HG02840 (cell line): Measurements from ENCODE around the gene SLC24A5.

Source experiments
- ATAC-seq: cut with Tn5 transposase; IDR thresholded peaks from one replicate; pipeline ENCODE4 v1.9.1; 2021; ENCODE audit warnings: mild to moderate bottlenecking, moderate library complexity, moderate number of reproducible peaks; ENCODE audit not compliant: unreplicated experiment, low FRiP score

SLC24A5 gene

DNA sequence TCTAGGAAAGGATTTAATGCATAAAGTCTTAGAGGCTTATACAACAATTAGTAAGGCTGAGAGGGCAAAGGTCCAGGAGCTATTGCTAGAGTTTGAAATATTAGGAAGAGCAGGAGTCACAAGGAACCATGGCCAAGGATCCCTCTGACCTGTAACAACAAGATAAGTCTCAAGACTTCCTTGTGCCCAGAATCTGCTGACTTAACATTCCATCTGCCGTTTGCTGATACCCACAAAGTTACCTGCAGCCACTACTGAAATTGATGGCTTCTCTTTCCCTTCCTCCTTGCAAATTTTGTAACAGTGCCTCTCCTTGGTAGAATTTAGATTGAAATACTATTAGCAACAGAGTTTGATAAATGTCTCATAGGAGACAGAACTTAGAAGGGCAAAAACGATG, 62.0 kb downstream of the SLC24A5 start:
- no peak for ATAC-seq

DNA sequence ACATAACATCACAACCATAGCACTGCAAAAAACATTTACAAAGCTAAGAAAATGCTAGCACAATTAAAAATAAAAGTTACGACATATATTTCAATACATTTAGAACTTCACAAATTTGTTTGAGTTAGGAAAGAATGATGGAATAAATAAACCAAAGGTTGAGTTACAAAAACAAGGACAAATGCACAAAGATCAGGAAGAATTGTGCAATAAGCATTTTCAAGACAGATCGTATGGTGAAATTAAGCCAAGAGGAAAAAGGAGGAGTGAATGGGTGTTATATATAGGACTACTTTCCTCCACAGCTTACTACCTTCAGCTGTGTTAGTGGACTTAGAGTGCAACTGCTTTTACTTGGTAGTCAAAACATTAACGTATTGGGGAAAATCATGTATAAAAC, 64.7 kb downstream of the SLC24A5 start:
- no peak for ATAC-seq

DNA sequence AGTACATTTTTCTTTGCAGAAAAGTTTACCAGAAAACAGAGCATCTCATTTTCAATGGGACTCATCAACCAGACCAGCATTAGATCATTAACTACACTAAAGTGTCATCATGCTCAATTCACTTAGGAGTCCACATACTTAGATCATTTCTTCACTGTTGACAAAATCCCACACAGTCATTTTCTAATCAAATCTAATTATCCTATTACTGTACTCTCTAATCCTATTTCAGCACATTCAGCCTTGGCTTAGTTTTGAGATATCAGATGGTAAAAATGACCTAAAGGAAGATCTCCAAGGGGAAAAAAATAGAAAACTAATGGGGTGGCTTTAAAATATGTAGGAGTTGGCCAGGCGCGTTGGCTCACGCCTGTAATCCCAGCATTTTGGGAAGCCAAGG, 65.5 kb downstream of the SLC24A5 start:
- no peak for ATAC-seq

DNA sequence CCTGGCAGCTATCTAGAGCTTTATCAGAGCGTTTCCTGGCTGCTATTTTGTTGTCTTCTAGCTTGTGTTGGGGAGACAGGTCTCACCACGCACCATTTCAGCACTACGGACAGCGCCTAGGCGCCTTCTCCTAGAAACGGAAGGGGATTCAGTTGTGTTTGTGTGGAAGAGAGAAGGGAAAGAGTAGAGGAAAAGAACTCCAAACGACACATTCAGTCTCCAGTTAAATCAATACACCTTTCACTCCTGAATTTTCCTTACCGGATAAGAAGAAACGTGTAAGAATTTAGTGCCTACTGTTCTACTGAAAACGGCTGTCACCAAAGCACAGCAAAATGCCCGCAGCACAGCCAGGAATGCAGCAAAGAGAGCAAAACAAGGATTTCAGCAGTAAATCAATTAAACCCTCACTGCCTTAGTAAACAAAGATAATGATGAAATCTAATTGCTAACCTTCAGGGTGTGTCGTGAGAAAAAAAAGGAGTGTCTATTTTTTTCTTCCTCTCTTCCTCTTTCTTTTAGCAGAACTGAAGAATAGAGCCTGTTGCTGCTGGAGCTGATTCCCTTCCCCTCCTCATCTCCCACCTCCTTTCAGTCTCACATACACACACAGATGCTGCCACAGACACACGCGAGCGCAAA, 70.3 kb downstream of the SLC24A5 start:
- ATAC-seq, result no peak

DNA sequence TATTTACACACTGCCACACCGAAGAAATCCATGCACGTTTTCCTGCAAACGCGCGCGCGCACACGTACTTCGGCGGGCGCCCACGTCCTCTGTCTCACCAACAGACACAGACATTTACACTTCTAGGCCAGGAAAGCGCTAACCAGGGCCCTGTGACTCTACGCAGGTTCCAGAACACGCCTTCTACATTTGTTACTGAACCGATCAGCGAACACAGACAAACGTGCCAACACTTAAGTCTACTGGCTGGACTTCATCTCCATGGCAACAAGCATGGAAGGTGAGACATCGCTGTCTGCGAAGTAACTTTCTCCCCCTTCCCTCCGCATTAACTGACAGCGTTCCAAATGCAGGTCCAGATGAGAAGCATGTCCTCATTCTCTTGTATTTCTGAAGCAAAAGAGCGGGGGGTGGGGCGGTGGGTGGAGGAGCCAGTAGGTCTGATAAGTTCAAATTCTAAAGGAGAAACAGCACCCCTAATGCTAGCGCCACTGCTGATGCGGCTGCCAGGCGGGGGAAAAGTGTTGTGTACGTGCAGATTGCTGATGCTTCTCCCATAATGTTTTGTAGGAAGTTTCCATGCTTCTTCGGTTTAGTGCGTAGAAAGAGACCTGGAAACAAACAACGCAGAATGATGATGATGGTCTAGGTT, 70.9 kb downstream of the SLC24A5 start, which contains the start of gene CTXN2:
CTXN2 (plus strand) TSS at position 92 of the 652 bp plus-strand sequence. CDS start 9,636 bp downstream, outside the sequence.
- ATAC-seq, result no peak
